ENCODE data around the gene TNKS1BP1.
"Not testable (repeated sequence)": the region's sequence is repeated elsewhere in the genome, so short reads cannot be mapped to it uniquely, and the experiment has no call there.

Gene TNKS1BP1

GRCh38 chr11:57364851-57365660 lies 40.3 kb upstream of the TNKS1BP1 start:
- no peak for DNase-seq (ENCODE audit: low spot score)
- TF ChIP-seq, protein P1, sequence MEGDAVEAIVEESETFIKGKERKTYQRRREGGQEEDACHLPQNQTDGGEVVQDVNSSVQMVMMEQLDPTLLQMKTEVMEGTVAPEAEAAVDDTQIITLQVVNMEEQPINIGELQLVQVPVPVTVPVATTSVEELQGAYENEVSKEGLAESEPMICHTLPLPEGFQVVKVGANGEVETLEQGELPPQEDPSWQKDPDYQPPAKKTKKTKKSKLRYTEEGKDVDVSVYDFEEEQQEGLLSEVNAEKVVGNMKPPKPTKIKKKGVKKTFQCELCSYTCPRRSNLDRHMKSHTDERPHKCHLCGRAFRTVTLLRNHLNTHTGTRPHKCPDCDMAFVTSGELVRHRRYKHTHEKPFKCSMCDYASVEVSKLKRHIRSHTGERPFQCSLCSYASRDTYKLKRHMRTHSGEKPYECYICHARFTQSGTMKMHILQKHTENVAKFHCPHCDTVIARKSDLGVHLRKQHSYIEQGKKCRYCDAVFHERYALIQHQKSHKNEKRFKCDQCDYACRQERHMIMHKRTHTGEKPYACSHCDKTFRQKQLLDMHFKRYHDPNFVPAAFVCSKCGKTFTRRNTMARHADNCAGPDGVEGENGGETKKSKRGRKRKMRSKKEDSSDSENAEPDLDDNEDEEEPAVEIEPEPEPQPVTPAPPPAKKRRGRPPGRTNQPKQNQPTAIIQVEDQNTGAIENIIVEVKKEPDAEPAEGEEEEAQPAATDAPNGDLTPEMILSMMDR (IDR thresholded peaks at IDR 0.05; ENCODE audit: extremely low read depth, insufficient read depth, missing control alignments) = no peak
- in situ Hi-C loops (cut with MboI; ENCODE audit: low pct_unique_long_range_greater_than_20kb, low sequenced_read_pairs, unreplicated experiment) = loop anchor here (25.0 kb wide), 2 partner anchors 147 to 272 kb away; partner anchors contain the start of genes SLC43A1 and YPEL4

DNA sequence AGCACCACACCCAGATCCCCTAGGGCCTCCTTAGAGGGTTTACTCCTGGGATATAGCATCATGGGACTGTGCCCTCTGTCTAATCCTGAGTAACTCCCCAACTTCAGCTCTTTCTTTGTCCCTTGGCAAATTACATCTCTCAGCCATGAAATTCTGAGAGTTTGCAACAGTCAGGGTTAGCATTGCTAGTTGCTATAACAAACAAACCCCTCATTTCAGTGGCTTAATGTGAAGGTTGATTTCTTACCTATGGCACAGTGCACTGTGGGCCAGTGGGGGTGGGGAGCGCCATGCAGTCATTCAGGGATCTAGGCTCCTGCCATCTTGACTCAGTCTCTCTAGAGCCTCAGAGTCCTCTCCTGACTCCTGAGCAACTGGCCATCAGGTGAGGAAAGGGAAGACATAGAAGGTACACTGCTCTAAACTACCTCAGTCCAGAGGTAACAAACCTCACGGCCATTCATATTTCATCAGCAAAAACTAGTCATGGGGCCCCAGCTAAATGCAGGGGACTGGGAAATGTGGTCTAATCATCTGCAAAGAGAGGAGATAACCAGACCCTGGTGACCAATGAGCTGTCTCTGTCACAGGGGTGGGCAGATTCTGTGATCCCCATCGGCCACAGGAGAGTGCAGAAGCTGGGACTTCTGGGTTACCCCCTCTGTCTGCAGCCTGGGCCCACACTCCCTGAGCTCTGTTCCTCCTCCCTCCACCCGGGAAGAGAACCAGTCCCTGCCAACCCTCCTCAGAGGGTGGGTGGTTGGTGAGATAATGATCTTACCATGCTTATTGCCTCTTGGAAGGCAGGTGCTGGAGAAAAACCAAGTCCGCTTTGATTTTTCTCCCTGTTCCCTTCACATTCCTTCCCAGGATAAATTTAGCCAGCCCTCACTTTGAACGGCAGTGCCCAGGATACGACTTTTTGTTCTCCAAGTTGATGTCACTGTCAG lies 38.7 kb upstream of the TNKS1BP1 start:
- TF ChIP-seq, protein P1 (IDR thresholded peaks at IDR 0.05; ENCODE audit: extremely low read depth, insufficient read depth, missing control alignments) = no peak
- no peak for DNase-seq (ENCODE audit: low spot score)
- in situ Hi-C loops (cut with MboI; ENCODE audit: low pct_unique_long_range_greater_than_20kb, low sequenced_read_pairs, unreplicated experiment) = loop anchor here (25.0 kb wide), 2 partner anchors 149 to 274 kb away; partner anchors contain the start of genes SLC43A1 and YPEL4

DNA sequence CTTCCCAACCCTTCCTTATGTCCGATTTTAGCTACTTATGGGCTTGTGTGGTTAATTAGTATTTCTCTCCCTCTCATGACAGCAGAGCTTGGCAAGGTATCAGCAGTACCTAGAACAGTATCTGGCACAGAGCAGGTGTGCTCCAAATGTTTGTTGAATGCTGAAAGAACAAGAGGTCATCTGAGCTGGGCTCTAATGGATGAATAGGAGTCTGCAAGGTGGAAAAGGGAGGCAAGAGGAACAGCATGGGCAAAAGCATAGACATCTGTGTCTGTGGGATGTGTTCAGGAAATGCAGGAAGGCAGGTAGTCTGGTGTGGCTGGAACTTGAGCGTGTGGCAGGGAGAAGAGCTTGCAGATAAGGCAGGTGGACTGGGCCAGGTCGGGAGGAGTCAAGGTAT lies 37.2 kb upstream of the TNKS1BP1 start:
- in situ Hi-C loops (cut with MboI; ENCODE audit: low pct_unique_long_range_greater_than_20kb, low sequenced_read_pairs, unreplicated experiment) = loop anchor here (25.0 kb wide), 2 partner anchors 150 to 275 kb away; partner anchors contain the start of genes SLC43A1 and YPEL4
- TF ChIP-seq, protein P1 (IDR thresholded peaks at IDR 0.05; ENCODE audit: extremely low read depth, insufficient read depth, missing control alignments) = no peak
- DNase-seq (ENCODE audit: low spot score) = no peak

GRCh38 chr11:57361420-57361819 lies 36.7 kb upstream of the TNKS1BP1 start:
- in situ Hi-C loops (cut with MboI; ENCODE audit: low pct_unique_long_range_greater_than_20kb, low sequenced_read_pairs, unreplicated experiment) = loop anchor here (25.0 kb wide), 2 partner anchors 151 to 276 kb away; partner anchors contain the start of genes SLC43A1 and YPEL4
- not testable (repeated sequence) for DNase-seq (ENCODE audit: low spot score)

DNA sequence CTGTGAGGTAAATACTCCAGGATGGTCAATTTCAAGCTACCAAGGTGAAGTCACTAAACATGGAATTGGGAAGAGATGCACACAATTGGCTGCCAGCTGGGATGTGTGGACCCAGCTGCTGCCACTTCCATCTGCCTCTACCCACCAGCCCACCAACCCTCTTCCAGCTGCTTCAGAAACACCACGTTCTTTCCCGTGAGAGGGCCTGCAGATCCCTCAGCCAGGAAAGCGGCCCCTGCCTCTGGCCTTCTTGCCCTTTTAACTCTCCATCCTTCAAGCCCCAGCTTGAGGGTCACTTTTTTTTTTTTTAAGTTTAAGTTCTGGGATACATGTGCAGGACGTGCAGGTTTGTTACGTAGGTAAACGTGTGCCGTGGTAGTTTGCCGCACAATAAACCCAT lies 36.2 kb upstream of the TNKS1BP1 start:
- in situ Hi-C loops (cut with MboI; ENCODE audit: low pct_unique_long_range_greater_than_20kb, low sequenced_read_pairs, unreplicated experiment) = loop anchor here (25.0 kb wide), 2 partner anchors 151 to 276 kb away; partner anchors contain the start of genes SLC43A1 and YPEL4
- no peak for DNase-seq (ENCODE audit: low spot score)
- TF ChIP-seq, protein P1 (IDR thresholded peaks at IDR 0.05; ENCODE audit: extremely low read depth, insufficient read depth, missing control alignments) = no peak

GRCh38 chr11:57359896-57360690 lies 35.3 kb upstream of the TNKS1BP1 start:
- TF ChIP-seq, protein P1 (IDR thresholded peaks at IDR 0.05; ENCODE audit: extremely low read depth, insufficient read depth, missing control alignments) = no peak
- DNase-seq (ENCODE audit: low spot score) = no peak
- in situ Hi-C loops (cut with MboI; ENCODE audit: low pct_unique_long_range_greater_than_20kb, low sequenced_read_pairs, unreplicated experiment) = loop anchor here (25.0 kb wide), 2 partner anchors 152 to 277 kb away; partner anchors contain the start of genes SLC43A1 and YPEL4

Measured in GM13977 (cell line).